ENCODE results near the gene RTL5.

Gene RTL5

GRCh38 chrX:72089254-72089653 lies 42.5 kb downstream of the RTL5 start:
- Histone ChIP-seq H3K4me1 (ENCODE audit: insufficient read depth, poor library complexity, severe bottlenecking) (no peaks in the 10 kb centered on the region), H3K9me3 (ENCODE audit: severe bottlenecking) (no peaks in the 10 kb centered on the region), H3K27ac (ENCODE audit: poor library complexity, severe bottlenecking) (no peak overlapping the region), H3K27me3 (ENCODE audit: insufficient read depth, poor library complexity, severe bottlenecking) (no peaks in the 10 kb centered on the region), H3K4me3 (ENCODE audit: severe bottlenecking) (no peak overlapping the region), H3K36me3 (ENCODE audit: low read depth) (no peaks in the 10 kb centered on the region)
- TF ChIP-seq CTCF (IDR thresholded peaks at IDR 0.05; ENCODE audit: poor library complexity, severe bottlenecking): no peak
- DNase-seq (ENCODE audit: low spot score): no peak
- no peak for ATAC-seq (ENCODE audit: low read depth)

- ATAC-seq (ENCODE audit: low read depth) (no peak), DNase-seq (ENCODE audit: low spot score) (no peak)
- Histone ChIP-seq H3K4me3 (ENCODE audit: severe bottlenecking) (no peak overlapping the region), H3K36me3 (ENCODE audit: low read depth) (no peaks in the 10 kb centered on the region), H3K4me1 (ENCODE audit: insufficient read depth, poor library complexity, severe bottlenecking) (no peaks in the 10 kb centered on the region), H3K9me3 (ENCODE audit: severe bottlenecking) (no peaks in the 10 kb centered on the region), H3K27ac (ENCODE audit: poor library complexity, severe bottlenecking) (no peak overlapping the region), H3K27me3 (ENCODE audit: insufficient read depth, poor library complexity, severe bottlenecking) (no peaks in the 10 kb centered on the region)
- TF ChIP-seq CTCF (IDR thresholded peaks at IDR 0.05; ENCODE audit: poor library complexity, severe bottlenecking): no peak
Observed at GRCh38 chrX:72088761-72089160, 43.0 kb downstream of the RTL5 start.

- H3K4me3 ChIP-seq (ENCODE audit: severe bottlenecking): no peak overlapping the region
- ATAC-seq (ENCODE audit: low read depth) (no peak), DNase-seq (ENCODE audit: low spot score) (no peak)
- H3K27ac ChIP-seq (ENCODE audit: poor library complexity, severe bottlenecking): no peak overlapping the region
- TF ChIP-seq CTCF (IDR thresholded peaks at IDR 0.05; ENCODE audit: poor library complexity, severe bottlenecking): no peak
- H3K36me3 ChIP-seq (ENCODE audit: low read depth): no peaks in the 10 kb centered on the region
- no peaks in the 10 kb centered on the region for H3K4me1 ChIP-seq (ENCODE audit: insufficient read depth, poor library complexity, severe bottlenecking)
- H3K27me3 ChIP-seq (ENCODE audit: insufficient read depth, poor library complexity, severe bottlenecking): no peaks in the 10 kb centered on the region
- no peaks in the 10 kb centered on the region for H3K9me3 ChIP-seq (ENCODE audit: severe bottlenecking)
Observed at GRCh38 chrX:72086995-72087394, 44.7 kb downstream of the RTL5 start.

GRCh38 chrX:72084114-72084513 lies 47.6 kb downstream of the RTL5 start:
- ATAC-seq (ENCODE audit: low read depth) (no peak), DNase-seq (ENCODE audit: low spot score) (no peak)
- no peaks in the 10 kb centered on the region for H3K36me3 ChIP-seq (ENCODE audit: low read depth)
- H3K27ac ChIP-seq (ENCODE audit: poor library complexity, severe bottlenecking): no peak overlapping the region
- no peak overlapping the region for H3K4me3 ChIP-seq (ENCODE audit: severe bottlenecking)
- H3K9me3 ChIP-seq (ENCODE audit: severe bottlenecking): no peaks in the 10 kb centered on the region
- TF ChIP-seq CTCF (IDR thresholded peaks at IDR 0.05; ENCODE audit: poor library complexity, severe bottlenecking): no peak
- no peaks in the 10 kb centered on the region for H3K4me1 ChIP-seq (ENCODE audit: insufficient read depth, poor library complexity, severe bottlenecking)
- no peaks in the 10 kb centered on the region for H3K27me3 ChIP-seq (ENCODE audit: insufficient read depth, poor library complexity, severe bottlenecking)

GRCh38 chrX:72083291-72083690 lies 48.4 kb downstream of the RTL5 start:
- Histone ChIP-seq H3K9me3 (ENCODE audit: severe bottlenecking) (no peaks in the 10 kb centered on the region), H3K27me3 (ENCODE audit: insufficient read depth, poor library complexity, severe bottlenecking) (no peaks in the 10 kb centered on the region), H3K4me1 (ENCODE audit: insufficient read depth, poor library complexity, severe bottlenecking) (no peaks in the 10 kb centered on the region), H3K27ac (ENCODE audit: poor library complexity, severe bottlenecking) (no peak overlapping the region), H3K4me3 (ENCODE audit: severe bottlenecking) (no peak overlapping the region), H3K36me3 (ENCODE audit: low read depth) (no peaks in the 10 kb centered on the region)
- no peak for DNase-seq (ENCODE audit: low spot score)
- no peak for ATAC-seq (ENCODE audit: low read depth)
- TF ChIP-seq CTCF (IDR thresholded peaks at IDR 0.05; ENCODE audit: poor library complexity, severe bottlenecking): no peak
